Measurements from ENCODE around the gene PHOX2B.

The PHOX2B gene

GRCh38 chr4:41709844-41710481, 38.6 kb downstream of the PHOX2B start:
- no peak for DNase-seq

GRCh38 chr4:41703785-41704184, 44.7 kb downstream of the PHOX2B start:
- DNase-seq, result no peak

GRCh38 chr4:41702770-41703169, 45.8 kb downstream of the PHOX2B start:
- DNase-seq, result no peak

GRCh38 chr4:41701983-41702382, 46.5 kb downstream of the PHOX2B start:
- no peak for DNase-seq

GRCh38 chr4:41696763-41697162, 51.8 kb downstream of the PHOX2B start:
- no peak for DNase-seq

- DNase-seq, result no peak
Observed at GRCh38 chr4:41696131-41696530, 52.4 kb downstream of the PHOX2B start.
